Epithelial cell of proximal tubule (primary cell): ENCODE data around the gene DIAPH3. TPM values are rescaled to one million over a fixed set of nuclear protein-coding genes. Genes with fewer than 3 reads are reported as not detected.

ENCODE experiments used
- DNase-seq: peaks from one replicate; pipeline ENCODE4 v3.0.0-alpha.2; 2011; ENCODE audit warnings: low read depth
- H3K4me3 ChIP-seq: 2 replicates; pipeline ENCODE4 v1.5.1; 2011; ENCODE audit warnings: low read depth, mild to moderate bottlenecking, low read length
- CTCF ChIP-seq: conservative IDR thresholded peaks from 2 replicates; pipeline ENCODE4 v1.5.1; 2012; ENCODE audit warnings: low read depth, mild to moderate bottlenecking, low read length
- total RNA-seq: library from RNA; depleted of rRNA; stranded (reverse); fragments of >200 nt; gene quantifications from 2 replicates; pipeline ENCODE4 v1.2.3, GENCODE V29; 2015

The DIAPH3 gene
- total RNA-seq, 1 donor from 2014 or later, result 48.0 TPM

GRCh38 chr13:60167121-60167520 lies 3.4 kb upstream of the DIAPH3 start:
- no peak for DNase-seq
- no peak overlapping the region for H3K4me3 ChIP-seq
- no peak for TF ChIP-seq CTCF

GRCh38 chr13:60165391-60166099 lies 1.8 kb upstream of the DIAPH3 start:
- H3K4me3 ChIP-seq, result no peak overlapping the region
- no peak for DNase-seq
- TF ChIP-seq CTCF, result no peak

GRCh38 chr13:60164234-60164889 lies 634 bp upstream of the DIAPH3 start:
- H3K4me3 ChIP-seq, result peak overlapping the region; percentile 89
- TF ChIP-seq CTCF, result no peak
- DNase-seq, result no peak

- no peak for DNase-seq
- peak overlapping the region; percentile 89 for H3K4me3 ChIP-seq
- TF ChIP-seq CTCF, result no peak
These were observed 1.6 kb downstream of the DIAPH3 start for GRCh38 chr13:60162096-60162495.

- peak; percentile 74 for DNase-seq
- H3K4me3 ChIP-seq, result no peak overlapping the region
- peak; percentile 9 for TF ChIP-seq CTCF
These were observed 5.4 kb downstream of the DIAPH3 start for GRCh38 chr13:60158321-60158801.

GRCh38 chr13:60155978-60156377 lies 7.8 kb downstream of the DIAPH3 start:
- peak; percentile 24 for TF ChIP-seq CTCF
- H3K4me3 ChIP-seq, result no peak overlapping the region
- DNase-seq, result no peak
